HEK293T (cell line): Measurements from ENCODE around the gene CDK8.

Source experiments
- BHLHE40 ChIP-seq: fragments of 450-650 bp; IDR thresholded peaks from 2 replicates; pipeline ENCODE4 v1.6.1; 2016; ENCODE audit warnings: mild to moderate bottlenecking, moderate library complexity, borderline replicate concordance
- CTBP1 ChIP-seq: fragments of 450-650 bp; IDR thresholded peaks from 2 replicates; pipeline ENCODE4 v1.6.1; 2016; ENCODE audit warnings: borderline replicate concordance
- ELF4 ChIP-seq: fragments of 450-650 bp; IDR thresholded peaks from 2 replicates; pipeline ENCODE4 v1.6.1; 2017; ENCODE audit warnings: antibody characterized with exemption
- FOXA1 ChIP-seq: fragments of 450-650 bp; IDR thresholded peaks from 2 replicates; pipeline ENCODE4 v1.6.1; 2016; ENCODE audit warnings: mild to moderate bottlenecking
- FOXK2 ChIP-seq: fragments of 450-650 bp; IDR thresholded peaks from 2 replicates; pipeline ENCODE4 v1.6.1; 2016; ENCODE audit warnings: mild to moderate bottlenecking
- FOXM1 ChIP-seq: fragments of 450-650 bp; IDR thresholded peaks from 2 replicates; pipeline ENCODE4 v1.6.1; 2017; ENCODE audit warnings: mild to moderate bottlenecking, borderline replicate concordance
- NFRKB ChIP-seq: fragments of 450-650 bp; IDR thresholded peaks from 2 replicates; pipeline ENCODE4 v1.6.1; 2016; ENCODE audit warnings: mild to moderate bottlenecking, moderate library complexity
- SP1 ChIP-seq: fragments of 450-650 bp; IDR thresholded peaks from 2 replicates; pipeline ENCODE4 v1.6.1; 2017
- SUZ12 ChIP-seq: fragments of 450-650 bp; IDR thresholded peaks from 2 replicates; pipeline ENCODE4 v1.6.1; 2016; ENCODE audit warnings: mild to moderate bottlenecking
- TARDBP ChIP-seq: fragments of 450-650 bp; IDR thresholded peaks from 2 replicates; pipeline ENCODE4 v1.6.1; 2016
- ZNF384 ChIP-seq: fragments of 450-650 bp; IDR thresholded peaks from 2 replicates; pipeline ENCODE4 v1.6.1; 2016

GRCh38 chr13:26440111-26440510 lies 186.2 kb downstream of the CDK8 start:
- no peak for TF ChIP-seq BHLHE40
- TF ChIP-seq ZNF384, result no peak
- no peak for TF ChIP-seq SUZ12
- no peak for TF ChIP-seq FOXM1
- TF ChIP-seq TARDBP, result no peak
- no peak for TF ChIP-seq SP1
- TF ChIP-seq CTBP1, result no peak
- no peak for TF ChIP-seq NFRKB
- no peak for TF ChIP-seq FOXA1
- no peak for TF ChIP-seq ELF4
- no peak for TF ChIP-seq FOXK2
